GM23338 (cell line): ENCODE data around the gene CIAPIN1. TPM values are rescaled to one million over a fixed set of nuclear protein-coding genes. Genes with fewer than 3 reads are reported as not detected.

Experiments used
- ATAC-seq: fragments of 200-7000 bp; cut with Tn5 transposase; 3 replicates; pipeline ENCODE4 v1.9.1; 2020
- DNase-seq: peaks from one replicate; pipeline ENCODE4 v3.0.0-alpha.2; 2015; ENCODE audit warnings: low spot score
- H2AFZ ChIP-seq: fragments of 200-600 bp; sonication (generic); 2 replicates; pipeline ENCODE4 v1.8.0; 2016; ENCODE audit warnings: antibody characterized with exemption, mild to moderate bottlenecking, moderate library complexity
- H3F3A ChIP-seq: fragments of 200-600 bp; sonication (generic); replicated peaks from 2 replicates; pipeline ENCODE4 v1.8.0; 2017; ENCODE audit warnings: antibody characterized with exemption, mixed run types, low read depth
- H3K27ac ChIP-seq: fragments of 200-600 bp; sonication (generic); 2 replicates; pipeline ENCODE4 v1.6.1; 2016; ENCODE audit warnings: low read depth
- H3K27me3 ChIP-seq: fragments of 200-600 bp; sonication (generic); 2 replicates; pipeline ENCODE4 v1.8.0; 2016; ENCODE audit warnings: mild to moderate bottlenecking, mixed run types, moderate library complexity; ENCODE audit not compliant: insufficient read depth
- H3K36me3 ChIP-seq: fragments of 200-600 bp; sonication (generic); 2 replicates; pipeline ENCODE4 v1.8.0; 2016; ENCODE audit warnings: mild to moderate bottlenecking; ENCODE audit not compliant: insufficient read depth
- H3K4me1 ChIP-seq: fragments of 200-600 bp; sonication (generic); 2 replicates; pipeline ENCODE4 v1.8.0; 2016; ENCODE audit warnings: mild to moderate bottlenecking, moderate library complexity; ENCODE audit not compliant: insufficient read depth
- H3K4me2 ChIP-seq: fragments of 200-600 bp; sonication (generic); 2 replicates; pipeline ENCODE4 v1.7.1; 2017; ENCODE audit warnings: mixed run types
- H3K4me3 ChIP-seq: fragments of 200-600 bp; sonication (generic); 2 replicates; pipeline ENCODE4 v1.6.1; 2016; ENCODE audit warnings: mixed run types
- H3K79me2 ChIP-seq: fragments of 200-600 bp; sonication (generic); replicated peaks from 2 replicates; pipeline ENCODE4 v1.8.0; 2017; ENCODE audit warnings: mild to moderate bottlenecking; ENCODE audit not compliant: insufficient read depth
- H3K9me2 ChIP-seq: fragments of 200-600 bp; sonication (generic); 2 replicates; pipeline ENCODE4 v1.8.0; 2017; ENCODE audit not compliant: insufficient read depth
- H4K20me1 ChIP-seq: fragments of 200-600 bp; sonication (generic); replicated peaks from 2 replicates; pipeline ENCODE4 v1.8.0; 2017; ENCODE audit warnings: mild to moderate bottlenecking; ENCODE audit not compliant: insufficient read depth
- H3K27ac Mint-ChIP-seq: 2 replicates; pipeline ENCODE4 v1.8.0; 2020; ENCODE audit warnings: inconsistent platforms, mild to moderate bottlenecking, moderate library complexity, mixed read lengths
- H3K27me3 Mint-ChIP-seq: 3 replicates; pipeline ENCODE4 v1.8.0; 2022; ENCODE audit warnings: low read depth, mild to moderate bottlenecking, moderate library complexity, mixed read lengths, inconsistent platforms; ENCODE audit not compliant: insufficient read depth, poor library complexity
- H3K36me3 Mint-ChIP-seq: 3 replicates; pipeline ENCODE4 v1.8.0; 2021; ENCODE audit warnings: low read depth, mild to moderate bottlenecking, inconsistent platforms, moderate library complexity, mixed read lengths
- H3K4me1 Mint-ChIP-seq: 3 replicates; pipeline ENCODE4 v1.8.0; 2020; ENCODE audit warnings: mild to moderate bottlenecking, inconsistent platforms, mixed read lengths
- H3K4me3 Mint-ChIP-seq: 3 replicates; pipeline ENCODE4 v1.8.0; 2021; ENCODE audit warnings: moderate library complexity, mild to moderate bottlenecking, inconsistent platforms, mixed read lengths
- H3K9me3 Mint-ChIP-seq: 3 replicates; pipeline ENCODE4 v1.8.0; 2020; ENCODE audit warnings: moderate library complexity, mild to moderate bottlenecking, inconsistent platforms, mixed read lengths
- CREB1 ChIP-seq: fragments of 250-450 bp; sonication (Bioruptor Pico); IDR thresholded peaks from 2 replicates; pipeline ENCODE4 v1.5.0; 2020; ENCODE audit warnings: low read depth, mild to moderate bottlenecking, moderate library complexity
- EZH2 ChIP-seq: fragments of 200-600 bp; sonication (generic); IDR thresholded peaks from one replicate; pipeline ENCODE4 v1.8.0; 2017; ENCODE audit warnings: antibody characterized with exemption, mild to moderate bottlenecking, low read depth; ENCODE audit not compliant: unreplicated experiment
- EZH2phosphoT487 ChIP-seq: fragments of 200-600 bp; sonication (generic); IDR thresholded peaks from one replicate; pipeline ENCODE4 v1.8.1; 2018; ENCODE audit warnings: antibody characterized with exemption; ENCODE audit not compliant: unreplicated experiment
- NANOG ChIP-seq: IDR thresholded peaks from 2 replicates; pipeline ENCODE4 v1.6.1; 2016; ENCODE audit warnings: antibody characterized with exemption, borderline replicate concordance
- polyA plus RNA-seq: library from polyadenylated mRNA; unstranded; fragments of >200 nt; fragmentation: Nextera tagmentation; extraction: Ambion mirVana; gene quantifications from 2 replicates; pipeline ENCODE4 v1.2.1, GENCODE V29; 2016
- total RNA-seq: library from RNA; depleted of rRNA; stranded (reverse); fragments of >200 nt; shearing (Covaris generic); gene quantifications from 2 replicates; pipeline ENCODE4 v1.2.3, GENCODE V29; 2014
- TF ChIP-seq, protein P1 (sequence below): fragments of 250-450 bp; sonication (Bioruptor Pico); IDR thresholded peaks from 2 replicates; pipeline ENCODE4 v1.5.0; 2020; ENCODE audit warnings: mild to moderate bottlenecking, moderate library complexity
- TF ChIP-seq, protein P2 (sequence below): IDR thresholded peaks from one replicate; pipeline ENCODE4 v1.6.1; 2018; ENCODE audit warnings: antibody characterized with exemption; ENCODE audit not compliant: unreplicated experiment

Gene CIAPIN1
- total and polyA plus RNA-seq, 2 experiments from 2014 or later: 36.5 to 75.4 TPM

GRCh38 chr16:57385083-57385482 is 62.1 kb downstream of the CIAPIN1 start:
- Mint-ChIP-seq H3K27ac (no peak overlapping the region), H3K9me3 (no peaks in the 10 kb centered on the region; the same call in 2 of the 3 replicates), H3K27me3 (peaks cover 13% of the 10 kb centered on the region), H3K36me3 (no peaks in the 10 kb centered on the region), H3K4me1 (peaks cover 4% of the 10 kb centered on the region), H3K4me3 (no peak overlapping the region)
- ATAC-seq (no peak), DNase-seq (no peak)
- no peak for TF ChIP-seq NANOG
- no peak for TF ChIP-seq EZH2phosphoT487
- TF ChIP-seq, protein P1, sequence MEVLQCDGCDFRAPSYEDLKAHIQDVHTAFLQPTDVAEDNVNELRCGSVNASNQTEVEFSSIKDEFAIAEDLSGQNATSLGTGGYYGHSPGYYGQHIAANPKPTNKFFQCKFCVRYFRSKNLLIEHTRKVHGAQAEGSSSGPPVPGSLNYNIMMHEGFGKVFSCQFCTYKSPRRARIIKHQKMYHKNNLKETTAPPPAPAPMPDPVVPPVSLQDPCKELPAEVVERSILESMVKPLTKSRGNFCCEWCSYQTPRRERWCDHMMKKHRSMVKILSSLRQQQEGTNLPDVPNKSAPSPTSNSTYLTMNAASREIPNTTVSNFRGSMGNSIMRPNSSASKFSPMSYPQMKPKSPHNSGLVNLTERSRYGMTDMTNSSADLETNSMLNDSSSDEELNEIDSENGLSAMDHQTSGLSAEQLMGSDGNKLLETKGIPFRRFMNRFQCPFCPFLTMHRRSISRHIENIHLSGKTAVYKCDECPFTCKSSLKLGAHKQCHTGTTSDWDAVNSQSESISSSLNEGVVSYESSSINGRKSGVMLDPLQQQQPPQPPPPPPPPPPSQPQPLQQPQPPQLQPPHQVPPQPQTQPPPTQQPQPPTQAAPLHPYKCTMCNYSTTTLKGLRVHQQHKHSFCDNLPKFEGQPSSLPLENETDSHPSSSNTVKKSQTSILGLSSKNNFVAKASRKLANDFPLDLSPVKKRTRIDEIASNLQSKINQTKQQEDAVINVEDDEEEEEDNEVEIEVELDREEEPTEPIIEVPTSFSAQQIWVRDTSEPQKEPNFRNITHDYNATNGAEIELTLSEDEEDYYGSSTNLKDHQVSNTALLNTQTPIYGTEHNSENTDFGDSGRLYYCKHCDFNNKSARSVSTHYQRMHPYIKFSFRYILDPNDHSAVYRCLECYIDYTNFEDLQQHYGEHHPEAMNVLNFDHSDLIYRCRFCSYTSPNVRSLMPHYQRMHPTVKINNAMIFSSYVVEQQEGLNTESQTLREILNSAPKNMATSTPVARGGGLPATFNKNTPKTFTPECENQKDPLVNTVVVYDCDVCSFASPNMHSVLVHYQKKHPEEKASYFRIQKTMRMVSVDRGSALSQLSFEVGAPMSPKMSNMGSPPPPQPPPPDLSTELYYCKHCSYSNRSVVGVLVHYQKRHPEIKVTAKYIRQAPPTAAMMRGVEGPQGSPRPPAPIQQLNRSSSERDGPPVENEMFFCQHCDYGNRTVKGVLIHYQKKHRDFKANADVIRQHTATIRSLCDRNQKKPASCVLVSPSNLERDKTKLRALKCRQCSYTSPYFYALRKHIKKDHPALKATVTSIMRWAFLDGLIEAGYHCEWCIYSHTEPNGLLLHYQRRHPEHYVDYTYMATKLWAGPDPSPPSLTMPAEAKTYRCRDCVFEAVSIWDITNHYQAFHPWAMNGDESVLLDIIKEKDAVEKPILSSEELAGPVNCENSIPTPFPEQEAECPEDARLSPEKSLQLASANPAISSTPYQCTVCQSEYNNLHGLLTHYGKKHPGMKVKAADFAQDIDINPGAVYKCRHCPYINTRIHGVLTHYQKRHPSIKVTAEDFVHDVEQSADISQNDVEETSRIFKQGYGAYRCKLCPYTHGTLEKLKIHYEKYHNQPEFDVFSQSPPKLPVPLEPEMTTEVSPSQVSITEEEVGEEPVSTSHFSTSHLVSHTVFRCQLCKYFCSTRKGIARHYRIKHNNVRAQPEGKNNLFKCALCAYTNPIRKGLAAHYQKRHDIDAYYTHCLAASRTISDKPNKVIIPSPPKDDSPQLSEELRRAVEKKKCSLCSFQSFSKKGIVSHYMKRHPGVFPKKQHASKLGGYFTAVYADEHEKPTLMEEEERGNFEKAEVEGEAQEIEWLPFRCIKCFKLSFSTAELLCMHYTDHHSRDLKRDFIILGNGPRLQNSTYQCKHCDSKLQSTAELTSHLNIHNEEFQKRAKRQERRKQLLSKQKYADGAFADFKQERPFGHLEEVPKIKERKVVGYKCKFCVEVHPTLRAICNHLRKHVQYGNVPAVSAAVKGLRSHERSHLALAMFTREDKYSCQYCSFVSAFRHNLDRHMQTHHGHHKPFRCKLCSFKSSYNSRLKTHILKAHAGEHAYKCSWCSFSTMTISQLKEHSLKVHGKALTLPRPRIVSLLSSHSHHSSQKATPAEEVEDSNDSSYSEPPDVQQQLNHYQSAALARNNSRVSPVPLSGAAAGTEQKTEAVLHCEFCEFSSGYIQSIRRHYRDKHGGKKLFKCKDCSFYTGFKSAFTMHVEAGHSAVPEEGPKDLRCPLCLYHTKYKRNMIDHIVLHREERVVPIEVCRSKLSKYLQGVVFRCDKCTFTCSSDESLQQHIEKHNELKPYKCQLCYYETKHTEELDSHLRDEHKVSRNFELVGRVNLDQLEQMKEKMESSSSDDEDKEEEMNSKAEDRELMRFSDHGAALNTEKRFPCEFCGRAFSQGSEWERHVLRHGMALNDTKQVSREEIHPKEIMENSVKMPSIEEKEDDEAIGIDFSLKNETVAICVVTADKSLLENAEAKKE (CRISPR knock-in tag): no peak
- no peak for TF ChIP-seq CREB1 (CRISPR knock-in tag)
- TF ChIP-seq EZH2: no peak
- TF ChIP-seq, protein P2, sequence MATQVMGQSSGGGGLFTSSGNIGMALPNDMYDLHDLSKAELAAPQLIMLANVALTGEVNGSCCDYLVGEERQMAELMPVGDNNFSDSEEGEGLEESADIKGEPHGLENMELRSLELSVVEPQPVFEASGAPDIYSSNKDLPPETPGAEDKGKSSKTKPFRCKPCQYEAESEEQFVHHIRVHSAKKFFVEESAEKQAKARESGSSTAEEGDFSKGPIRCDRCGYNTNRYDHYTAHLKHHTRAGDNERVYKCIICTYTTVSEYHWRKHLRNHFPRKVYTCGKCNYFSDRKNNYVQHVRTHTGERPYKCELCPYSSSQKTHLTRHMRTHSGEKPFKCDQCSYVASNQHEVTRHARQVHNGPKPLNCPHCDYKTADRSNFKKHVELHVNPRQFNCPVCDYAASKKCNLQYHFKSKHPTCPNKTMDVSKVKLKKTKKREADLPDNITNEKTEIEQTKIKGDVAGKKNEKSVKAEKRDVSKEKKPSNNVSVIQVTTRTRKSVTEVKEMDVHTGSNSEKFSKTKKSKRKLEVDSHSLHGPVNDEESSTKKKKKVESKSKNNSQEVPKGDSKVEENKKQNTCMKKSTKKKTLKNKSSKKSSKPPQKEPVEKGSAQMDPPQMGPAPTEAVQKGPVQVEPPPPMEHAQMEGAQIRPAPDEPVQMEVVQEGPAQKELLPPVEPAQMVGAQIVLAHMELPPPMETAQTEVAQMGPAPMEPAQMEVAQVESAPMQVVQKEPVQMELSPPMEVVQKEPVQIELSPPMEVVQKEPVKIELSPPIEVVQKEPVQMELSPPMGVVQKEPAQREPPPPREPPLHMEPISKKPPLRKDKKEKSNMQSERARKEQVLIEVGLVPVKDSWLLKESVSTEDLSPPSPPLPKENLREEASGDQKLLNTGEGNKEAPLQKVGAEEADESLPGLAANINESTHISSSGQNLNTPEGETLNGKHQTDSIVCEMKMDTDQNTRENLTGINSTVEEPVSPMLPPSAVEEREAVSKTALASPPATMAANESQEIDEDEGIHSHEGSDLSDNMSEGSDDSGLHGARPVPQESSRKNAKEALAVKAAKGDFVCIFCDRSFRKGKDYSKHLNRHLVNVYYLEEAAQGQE: no peak
- no peak overlapping the region for H3K4me3 ChIP-seq
- no peaks in the 10 kb centered on the region for H3K36me3 ChIP-seq
- no peaks in the 10 kb centered on the region for H3K27me3 ChIP-seq
- H3K9me2 ChIP-seq: no peaks in the 10 kb centered on the region
- no peaks in the 10 kb centered on the region for H4K20me1 ChIP-seq
- H3K4me2 ChIP-seq: no peak overlapping the region
- no peaks in the 10 kb centered on the region for H3K79me2 ChIP-seq
- no peaks in the 10 kb centered on the region for H3K4me1 ChIP-seq
- 0 out of 2 replicates have a peak, but pooled peaks cover 4% of the 10 kb centered on the region for H3F3A ChIP-seq
- H3K27ac ChIP-seq: no peak overlapping the region
- no peak overlapping the region for H2AFZ ChIP-seq
